Measurements from ENCODE around the gene PPBP. TPM values are rescaled to one million over a fixed set of nuclear protein-coding genes. Genes with fewer than 3 reads are reported as not detected.

PPBP gene
- total RNA-seq, 6 experiments from 2014 or later = not detected

- no peak overlapping the region for H3K4me3 Mint-ChIP-seq
- H3K27me3 Mint-ChIP-seq (ENCODE audit: insufficient read depth) = peaks cover 33% of the 10 kb centered on the region
- H3K9me3 Mint-ChIP-seq = no peaks in the 10 kb centered on the region
- DNase-seq = no peak
- no peaks in the 10 kb centered on the region for H3K36me3 Mint-ChIP-seq (ENCODE audit: low read depth)
- no peak overlapping the region for H3K27ac Mint-ChIP-seq
- no peak for TF ChIP-seq CTCF (IDR thresholded peaks at IDR 0.05)
- H3K4me1 Mint-ChIP-seq (ENCODE audit: low read depth) = no peaks in the 10 kb centered on the region
Measured at GRCh38 chr4:73948291-73948690, 39.7 kb downstream of the PPBP start.

- Mint-ChIP-seq H3K36me3 (ENCODE audit: low read depth) (no peaks in the 10 kb centered on the region), H3K4me3 (no peak overlapping the region), H3K27me3 (ENCODE audit: insufficient read depth) (peaks cover 41% of the 10 kb centered on the region), H3K9me3 (no peaks in the 10 kb centered on the region), H3K27ac (no peak overlapping the region), H3K4me1 (ENCODE audit: low read depth) (no peaks in the 10 kb centered on the region)
- TF ChIP-seq CTCF (IDR thresholded peaks at IDR 0.05) = no peak
- no peak for DNase-seq
Measured at GRCh38 chr4:73947239-73947985, 40.6 kb downstream of the PPBP start.

- no peak for TF ChIP-seq CTCF (IDR thresholded peaks at IDR 0.05)
- DNase-seq = no peak
- no peaks in the 10 kb centered on the region for H3K36me3 Mint-ChIP-seq (ENCODE audit: low read depth)
- no peak overlapping the region for H3K27ac Mint-ChIP-seq
- H3K27me3 Mint-ChIP-seq (ENCODE audit: insufficient read depth) = peaks cover 44% of the 10 kb centered on the region
- no peak overlapping the region for H3K4me3 Mint-ChIP-seq
- H3K4me1 Mint-ChIP-seq (ENCODE audit: low read depth) = no peaks in the 10 kb centered on the region
- H3K9me3 Mint-ChIP-seq = no peaks in the 10 kb centered on the region
Measured at GRCh38 chr4:73945674-73946449, 42.1 kb downstream of the PPBP start.

GRCh38 chr4:73945140-73945539 lies 42.9 kb downstream of the PPBP start:
- DNase-seq = no peak
- H3K9me3 Mint-ChIP-seq = no peaks in the 10 kb centered on the region
- H3K4me3 Mint-ChIP-seq = no peak overlapping the region
- no peaks in the 10 kb centered on the region for H3K4me1 Mint-ChIP-seq (ENCODE audit: low read depth)
- H3K27me3 Mint-ChIP-seq (ENCODE audit: insufficient read depth) = peaks cover 44% of the 10 kb centered on the region
- H3K27ac Mint-ChIP-seq = no peak overlapping the region
- no peaks in the 10 kb centered on the region for H3K36me3 Mint-ChIP-seq (ENCODE audit: low read depth)
- no peak for TF ChIP-seq CTCF (IDR thresholded peaks at IDR 0.05)

GRCh38 chr4:73944061-73944875 lies 43.7 kb downstream of the PPBP start:
- Mint-ChIP-seq H3K36me3 (ENCODE audit: low read depth) (no peaks in the 10 kb centered on the region), H3K9me3 (no peaks in the 10 kb centered on the region), H3K27me3 (ENCODE audit: insufficient read depth) (peaks cover 44% of the 10 kb centered on the region), H3K4me1 (ENCODE audit: low read depth) (no peaks in the 10 kb centered on the region), H3K4me3 (no peak overlapping the region; the same call in 1 of the 2 replicates), H3K27ac (no peak overlapping the region)
- DNase-seq = no peak
- no peak for TF ChIP-seq CTCF (IDR thresholded peaks at IDR 0.05)
